Measurements from ENCODE around the gene IPO8.

GRCh38 chr12:30603129-30603528 is 92.5 kb downstream of the IPO8 start:
- TF ChIP-seq CTCF (conservative IDR thresholded peaks at IDR 0.05) (no peak), ZFX (IDR thresholded peaks at IDR 0.05) (no peak)

All from C4-2B (cell line).